CD4-positive, alpha-beta T cell treated with Interleukin-17A for 1 hour (primary cell): ENCODE results near the gene ANKRD29.
"Not testable (repeated sequence)": the region's sequence is repeated elsewhere in the genome, so short reads cannot be mapped to it uniquely, and the experiment has no call there.

Source experiments
- DNase-seq: peaks from one replicate; pipeline ENCODE4 v3.0.0-alpha.2; 2020

ANKRD29 gene

GRCh38 chr18:23641937-23642666 is 20.6 kb downstream of the ANKRD29 start:
- no peak for DNase-seq

GRCh38 chr18:23641143-23641720 is 21.5 kb downstream of the ANKRD29 start:
- DNase-seq = no peak

- no peak for DNase-seq
Measured at GRCh38 chr18:23640052-23640451, 22.7 kb downstream of the ANKRD29 start.

GRCh38 chr18:23636433-23636832 is 26.3 kb downstream of the ANKRD29 start:
- DNase-seq = not testable (repeated sequence)

- no peak for DNase-seq
Measured at GRCh38 chr18:23636071-23636399, 26.7 kb downstream of the ANKRD29 start.

- no peak for DNase-seq
Measured at GRCh38 chr18:23635283-23636070, 27.2 kb downstream of the ANKRD29 start.

GRCh38 chr18:23634692-23635091 is 28.0 kb downstream of the ANKRD29 start:
- DNase-seq = no peak

- DNase-seq = no peak
Measured at GRCh38 chr18:23632615-23633014, 30.1 kb downstream of the ANKRD29 start.

GRCh38 chr18:23631746-23632145 is 31.0 kb downstream of the ANKRD29 start:
- DNase-seq = no peak

- DNase-seq = no peak
Measured at GRCh38 chr18:23631312-23631711, 31.4 kb downstream of the ANKRD29 start.

GRCh38 chr18:23629444-23629946 is 33.2 kb downstream of the ANKRD29 start:
- no peak for DNase-seq

GRCh38 chr18:23627970-23628369 is 34.7 kb downstream of the ANKRD29 start:
- no peak for DNase-seq

- DNase-seq = no peak
Measured at GRCh38 chr18:23627321-23627720, 35.4 kb downstream of the ANKRD29 start.

- DNase-seq = no peak
Measured at GRCh38 chr18:23626451-23627279, 36.0 kb downstream of the ANKRD29 start.

GRCh38 chr18:23623040-23623439 is 39.7 kb downstream of the ANKRD29 start:
- DNase-seq = no peak

- DNase-seq = peak; percentile 6
Measured at GRCh38 chr18:23619388-23619881, 43.3 kb downstream of the ANKRD29 start.

GRCh38 chr18:23618862-23619387 is 43.8 kb downstream of the ANKRD29 start:
- no peak for DNase-seq

GRCh38 chr18:23617412-23618014 is 45.2 kb downstream of the ANKRD29 start:
- no peak for DNase-seq

- DNase-seq = no peak
Measured at GRCh38 chr18:23616258-23616657, 46.5 kb downstream of the ANKRD29 start.

- no peak for DNase-seq
Measured at GRCh38 chr18:23614891-23615290, 47.8 kb downstream of the ANKRD29 start.

GRCh38 chr18:23614413-23614812 is 48.3 kb downstream of the ANKRD29 start:
- no peak for DNase-seq

- not testable (repeated sequence) for DNase-seq
Measured at GRCh38 chr18:23613091-23613475, 49.6 kb downstream of the ANKRD29 start.
